HepG2 (cell line): ENCODE measurements around the gene LIPE. TPM values are rescaled to one million over a fixed set of nuclear protein-coding genes. Genes with fewer than 3 reads are reported as not detected.

ENCODE experiments used
- ATAC-seq: fragments of 200-7000 bp; cut with Tn5 transposase; 3 replicates; pipeline ENCODE4 v1.9.1; 2020; ENCODE audit warnings: mild to moderate bottlenecking, moderate library complexity
- BruUV-seq: library from RNA; stranded (reverse); fragments of 400-500 nt; replicated peaks from 2 replicates; lab custom pipeline; 2021; lab: Mats Ljungman, UMichigan
- CTCF ChIA-PET: fragments of 300-600 bp; formaldehyde crosslinking; extraction: SDS; loops from one replicate; lab custom pipeline; 2021; ENCODE audit warnings: low total read pairs, inconsistent platforms, low intra/inter-chr PET ratio; lab: Yijun Ruan, JAX
- POLR2A ChIA-PET: fragments of 350-600 bp; sonication (Branson Sonifier 250); formaldehyde crosslinking; loops from one replicate; lab custom pipeline; 2020; ENCODE audit warnings: antibody characterized with exemption, inconsistent platforms; lab: Yijun Ruan, JAX
- DNase-seq: peaks from one replicate; pipeline ENCODE4 v3.0.0-alpha.2; 2015; ENCODE audit warnings: low spot score
- FAIRE-seq: peaks from 3 replicates; lab custom pipeline; 2011; peaks lifted over from hg19 to GRCh38; lab: Jason Lieb, UNC
- H2AFZ ChIP-seq: one replicate; pipeline ENCODE4 v1.6.1; 2011; ENCODE audit warnings: low read length, inconsistent platforms
- H3K27ac ChIP-seq: fragments of 300-600 bp; 3 replicates; pipeline ENCODE4 v1.8.0; 2011; ENCODE audit warnings: mixed run types, mild to moderate bottlenecking, mixed read lengths, low read length, inconsistent platforms; ENCODE audit not compliant: insufficient read depth; ENCODE audit errors: extremely low read length
- H3K27me3 ChIP-seq, 2 experiments: fragments of 200-600 bp in 1 of 2; 2 replicates in 1 of 2; 3 replicates in 1 of 2; pipeline versions ENCODE4 v1.6.0 to v1.8.0; 2011; ENCODE audit warnings: low read length in 2 of 2, mild to moderate bottlenecking in 2 of 2, moderate library complexity in 2 of 2, inconsistent platforms in 1 of 2; ENCODE audit not compliant: insufficient read depth in 2 of 2, control insufficient read depth in 1 of 2
- H3K36me3 ChIP-seq, 2 experiments: fragments of 200-600 bp in 1 of 2; replicated peaks in 1 of 2; 2 replicates in 1 of 2; 3 replicates in 1 of 2; pipeline versions ENCODE4 v1.5.1 to v1.8.0; 2011; ENCODE audit warnings: low read length in 2 of 2, inconsistent platforms in 1 of 2; ENCODE audit not compliant: insufficient read depth in 2 of 2, control insufficient read depth in 1 of 2
- H3K4me1 ChIP-seq: 2 replicates; pipeline ENCODE4 v1.5.1; 2012; ENCODE audit warnings: low read length, inconsistent platforms; ENCODE audit not compliant: insufficient read depth
- H3K4me2 ChIP-seq: 2 replicates; pipeline ENCODE4 v1.6.0; 2011; ENCODE audit warnings: low read depth, low read length, inconsistent platforms
- H3K4me3 ChIP-seq, 3 experiments: fragments of 200-600 bp in 1 of 3; sonication (generic), shearing (Covaris generic) in 1 of 3; replicated peaks in 1 of 3; 2 replicates each; pipeline ENCODE4 v1.5.1; 2011 to 2016; ENCODE audit warnings: low read length in 3 of 3, inconsistent platforms in 2 of 3, low read depth in 2 of 3, mild to moderate bottlenecking in 2 of 3, control low read depth in 1 of 3, mixed read lengths in 1 of 3; ENCODE audit not compliant: insufficient read depth in 1 of 3
- H3K79me2 ChIP-seq: one replicate; pipeline ENCODE4 v1.6.1; 2011; ENCODE audit warnings: low read length, inconsistent platforms; ENCODE audit not compliant: insufficient read depth
- H3K9ac ChIP-seq: 2 replicates; pipeline ENCODE4 v1.6.0; 2011; ENCODE audit warnings: mild to moderate bottlenecking, low read depth, low read length, inconsistent platforms; ENCODE audit not compliant: insufficient read depth
- H3K9me3 ChIP-seq: 2 replicates; pipeline ENCODE4 v1.5.1; 2012; ENCODE audit warnings: mild to moderate bottlenecking, low read length
- H4K20me1 ChIP-seq: 2 replicates; pipeline ENCODE4 v1.6.0; 2011; ENCODE audit warnings: inconsistent platforms, mild to moderate bottlenecking, low read length, moderate library complexity; ENCODE audit not compliant: insufficient read depth
- ARID5B ChIP-seq: IDR thresholded peaks from 2 replicates; pipeline ENCODE4 v1.4.0; 2020; ENCODE audit warnings: mild to moderate bottlenecking, missing genetic modification reagents
- DPF2 ChIP-seq: sonication (generic); formaldehyde crosslinking; IDR thresholded peaks from 2 replicates; pipeline ENCODE4 v1.4.0; 2020; ENCODE audit warnings: mild to moderate bottlenecking, low read depth, missing genetic modification reagents, borderline replicate concordance
- E2F2 ChIP-seq: sonication (generic); formaldehyde crosslinking; IDR thresholded peaks from 2 replicates; pipeline ENCODE4 v1.4.0; 2020; ENCODE audit warnings: missing genetic modification reagents, borderline replicate concordance
- FOSL2 ChIP-seq: sonication (generic); formaldehyde crosslinking; IDR thresholded peaks from 2 replicates; pipeline ENCODE4 v1.4.0; 2020; ENCODE audit warnings: missing genetic modification reagents
- NFIC ChIP-seq: IDR thresholded peaks from 2 replicates; pipeline ENCODE4 v1.6.1; 2012; ENCODE audit warnings: mild to moderate bottlenecking, low read length, inconsistent platforms
- NR2C2 ChIP-seq: sonication (generic); formaldehyde crosslinking; IDR thresholded peaks from 2 replicates; pipeline ENCODE4 v1.4.0; 2020; ENCODE audit warnings: missing genetic modification reagents, mild to moderate bottlenecking, moderate library complexity, borderline replicate concordance
- PHF8 ChIP-seq: sonication (generic); formaldehyde crosslinking; IDR thresholded peaks from 2 replicates; pipeline ENCODE4 v1.5.0; 2020; ENCODE audit warnings: missing genetic modification reagents
- RARA ChIP-seq: IDR thresholded peaks from 2 replicates; pipeline ENCODE4 v1.6.1; 2016; ENCODE audit warnings: missing genetic modification reagents, missing compliant biosample characterization
- RELA ChIP-seq: sonication (generic); formaldehyde crosslinking; IDR thresholded peaks from 2 replicates; pipeline ENCODE4 v1.4.0; 2020; ENCODE audit warnings: missing genetic modification reagents
- SMAD1 ChIP-seq: sonication (generic); formaldehyde crosslinking; IDR thresholded peaks from 2 replicates; pipeline ENCODE4 v1.4.0; 2020; ENCODE audit warnings: missing genetic modification reagents, low read depth, mild to moderate bottlenecking, borderline replicate concordance
- ZBTB34 ChIP-seq: sonication (generic); formaldehyde crosslinking; IDR thresholded peaks from 2 replicates; pipeline ENCODE4 v1.8.0; 2022; ENCODE audit warnings: mild to moderate bottlenecking, missing genetic modification reagents
- ZNF329 ChIP-seq: sonication (generic); formaldehyde crosslinking; IDR thresholded peaks from 2 replicates; pipeline ENCODE4 v1.9.0; 2021; ENCODE audit warnings: low read depth, mild to moderate bottlenecking, missing genetic modification reagents
- ZNF432 ChIP-seq: sonication (generic); formaldehyde crosslinking; IDR thresholded peaks from 2 replicates; pipeline ENCODE4 v1.5.0; 2020; ENCODE audit warnings: missing genetic modification reagents, mild to moderate bottlenecking, borderline replicate concordance
- ZNF557 ChIP-seq: sonication (generic); formaldehyde crosslinking; IDR thresholded peaks from 2 replicates; pipeline ENCODE4 v1.4.0; 2020; ENCODE audit warnings: missing genetic modification reagents
- WGBS: methylation state at CpG from one replicate; pipeline ENCODE4 v1.1.6; 2017; ENCODE audit warnings: low lambda C conversion rate; 5-methylcytosine and 5-hydroxymethylcytosine counted together
- in situ Hi-C: cut with HindIII; loops from 2 replicates; pipeline ENCODE4 v1.10.0; 2017; ENCODE audit warnings: low pct_unique_long_range_greater_than_20kb; ENCODE audit not compliant: extremely low pct_ligation_motif_present
- intact Hi-C: fragments of 100-400 bp; cut with micrococcal nuclease; formaldehyde crosslinking; loops from one replicate; pipeline ENCODE4 v1.10.0; 2022; ENCODE audit not compliant: unreplicated experiment
- polyA plus RNA-seq, 8 experiments: library from polyadenylated mRNA; depleted of rRNA in 3 of 8; stranded (reverse) in 7 of 8; unstranded in 1 of 8; fragments of >200 nt; fragmentation: Illumina TruSeq in 4 of 8; extraction: Trizol in 4 of 8; gene quantifications; 2 replicates each; pipeline versions ENCODE4 v1.2.1 to v1.2.3, GENCODE V29; 2011 to 2016; ENCODE audit warnings: low read depth in 4 of 8, missing spikeins in 1 of 8, mixed read lengths in 1 of 8; ENCODE audit not compliant: insufficient read depth in 1 of 8
- total RNA-seq, 5 experiments: library from RNA; depleted of rRNA; stranded (reverse); fragments of >200 nt; fragmentation: Illumina TruSeq; extraction: Trizol; gene quantifications; 2 replicates each; pipeline ENCODE4 v1.2.3, GENCODE V29; 2016; ENCODE audit warnings: low read depth in 1 of 5
- TF ChIP-seq, protein P1 (sequence below): sonication (generic); formaldehyde crosslinking; IDR thresholded peaks from 2 replicates; pipeline ENCODE4 v1.8.0; 2022; ENCODE audit warnings: mild to moderate bottlenecking, missing genetic modification reagents; ENCODE audit not compliant: insufficient replicate concordance

The LIPE gene
- total and polyA plus RNA-seq, 2 of the 13 experiments (the other 11 are each of a cell fraction or from before 2014, with no cell fraction given) = not detected

DNA sequence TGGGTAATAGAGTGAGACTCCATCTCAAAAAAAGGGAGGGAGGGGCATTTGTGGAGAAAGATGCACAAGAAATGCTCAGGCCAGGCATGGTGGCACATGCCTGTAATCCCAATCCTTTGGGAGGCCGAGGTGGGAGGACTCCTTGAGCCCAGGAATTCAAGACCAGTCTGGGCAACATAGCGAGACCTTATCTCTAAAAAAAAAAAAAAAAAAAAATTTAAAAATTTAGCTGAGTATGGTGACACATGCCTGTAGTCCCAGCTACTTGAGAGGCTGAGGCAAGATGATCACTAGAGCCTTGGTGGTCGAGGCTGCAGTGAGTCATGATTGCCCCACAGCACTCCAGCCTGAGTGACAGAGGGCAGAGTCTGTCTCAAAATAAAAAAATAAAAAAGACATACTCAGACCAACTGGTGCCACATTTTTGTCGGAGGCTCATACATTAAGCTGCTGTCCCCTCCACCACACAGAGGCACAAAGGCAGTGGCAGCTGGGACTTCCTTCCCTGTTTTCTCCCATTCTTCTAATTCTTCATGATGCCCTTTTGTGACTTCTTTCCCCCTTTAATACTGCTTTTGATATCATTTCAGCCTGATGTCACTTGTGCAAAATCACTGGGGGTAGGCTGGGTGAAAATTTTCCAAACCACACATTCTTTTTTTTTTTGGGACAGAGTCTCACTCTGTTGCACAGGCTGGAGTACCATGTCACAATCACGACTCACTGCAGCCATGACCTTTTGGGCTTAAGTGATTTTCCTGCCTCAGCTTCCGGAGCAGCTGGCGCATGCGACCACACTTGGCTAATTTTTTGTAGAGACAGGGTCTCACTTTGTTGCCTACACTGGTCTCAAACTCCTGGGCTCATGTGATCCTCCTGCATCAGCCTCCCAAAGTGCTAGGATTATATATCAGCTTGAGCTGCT is 42.4 kb upstream of the LIPE start:
- FAIRE-seq (peak; percentile 71), ATAC-seq (no peak), DNase-seq (peak; percentile 50)
- 59% methylated on average over 8 of the region's 8 CpGs for WGBS
- Histone ChIP-seq H3K4me1 (peaks cover 72% of the 10 kb centered on the region), H3K4me2 (no peak overlapping the region), H4K20me1 (no peaks in the 10 kb centered on the region), H3K4me3 (no peak overlapping the region), H3K27me3 (no peaks in the 10 kb centered on the region), H3K79me2 (no peaks in the 10 kb centered on the region), H3K9ac (0 out of 2 replicates have a peak overlapping the region, but pooled peaks have one; percentile 0), H3K36me3 (no peaks in the 10 kb centered on the region), H3K9me3 (no peaks in the 10 kb centered on the region), H2AFZ (no peak overlapping the region), H3K27ac (no peak overlapping the region)
- no TSS peak for BruUV-seq
- in situ Hi-C loops = no loop called here
- POLR2A ChIA-PET = interaction anchor here (4.5 kb wide), 1 partner anchor 29 kb away, joined by 25 read pairs; no protein-coding TSS in a partner anchor
- intact Hi-C loops = no loop called here
- CTCF ChIA-PET = no interaction called here
- no peak; the same call in 1 of the 2 replicates for TF ChIP-seq ARID5B (CRISPR knock-in tag)
- TF ChIP-seq DPF2 = no peak
- TF ChIP-seq, protein P1, sequence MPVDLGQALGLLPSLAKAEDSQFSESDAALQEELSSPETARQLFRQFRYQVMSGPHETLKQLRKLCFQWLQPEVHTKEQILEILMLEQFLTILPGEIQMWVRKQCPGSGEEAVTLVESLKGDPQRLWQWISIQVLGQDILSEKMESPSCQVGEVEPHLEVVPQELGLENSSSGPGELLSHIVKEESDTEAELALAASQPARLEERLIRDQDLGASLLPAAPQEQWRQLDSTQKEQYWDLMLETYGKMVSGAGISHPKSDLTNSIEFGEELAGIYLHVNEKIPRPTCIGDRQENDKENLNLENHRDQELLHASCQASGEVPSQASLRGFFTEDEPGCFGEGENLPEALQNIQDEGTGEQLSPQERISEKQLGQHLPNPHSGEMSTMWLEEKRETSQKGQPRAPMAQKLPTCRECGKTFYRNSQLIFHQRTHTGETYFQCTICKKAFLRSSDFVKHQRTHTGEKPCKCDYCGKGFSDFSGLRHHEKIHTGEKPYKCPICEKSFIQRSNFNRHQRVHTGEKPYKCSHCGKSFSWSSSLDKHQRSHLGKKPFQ (CRISPR knock-in tag) = no peak
- TF ChIP-seq SMAD1 (CRISPR knock-in tag) = no peak
- TF ChIP-seq FOSL2 (CRISPR knock-in tag) = peak; percentile 57
- TF ChIP-seq NFIC = no peak
- no peak for TF ChIP-seq RELA
- no peak for TF ChIP-seq ZNF432 (CRISPR knock-in tag)
- no peak for TF ChIP-seq E2F2 (CRISPR knock-in tag)
- no peak for TF ChIP-seq RARA
- no peak for TF ChIP-seq PHF8 (CRISPR knock-in tag)
- no peak for TF ChIP-seq NR2C2 (CRISPR knock-in tag)
- TF ChIP-seq ZBTB34 (CRISPR knock-in tag) = no peak
- TF ChIP-seq ZNF329 (CRISPR knock-in tag) = no peak
- TF ChIP-seq ZNF557 (CRISPR knock-in tag) = no peak
